ENCODE results near the gene DZIP1.

Gene DZIP1

GRCh38 chr13:95552208-95552538 is 92.3 kb downstream of the DZIP1 start:
- no peak for DNase-seq (ENCODE audit: low read depth in 2 of 2)

DNA sequence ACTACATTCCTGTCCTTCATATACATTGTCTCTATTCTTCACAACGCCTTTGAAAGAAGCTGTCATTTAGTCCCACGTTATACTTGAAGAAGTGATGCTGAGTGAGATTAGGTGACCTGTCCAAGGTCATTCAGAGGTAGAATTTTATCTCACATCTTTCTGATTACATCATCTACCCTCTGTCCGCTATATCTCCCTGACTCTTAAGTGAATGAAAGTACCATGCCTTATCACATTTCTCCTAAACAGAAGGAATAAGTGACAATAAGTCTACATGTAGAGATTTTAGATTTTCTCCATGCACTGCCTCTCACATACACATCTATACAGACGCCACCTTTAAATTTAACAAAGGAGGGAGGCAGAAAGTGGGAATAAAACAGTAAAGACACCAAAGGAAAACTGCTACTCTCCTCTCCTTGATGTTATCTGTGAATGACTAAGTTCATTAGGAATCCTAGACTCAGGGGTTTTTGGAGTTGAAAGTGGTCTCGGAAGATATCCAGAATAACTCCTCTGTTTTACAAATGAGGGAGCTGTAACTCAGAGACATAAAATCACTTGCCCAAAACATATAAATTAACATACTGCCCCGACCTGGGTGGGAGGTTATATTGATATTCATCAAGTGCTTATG is 96.9 kb downstream of the DZIP1 start:
- DNase-seq (ENCODE audit: low read depth in 2 of 2) = no peak

DNA sequence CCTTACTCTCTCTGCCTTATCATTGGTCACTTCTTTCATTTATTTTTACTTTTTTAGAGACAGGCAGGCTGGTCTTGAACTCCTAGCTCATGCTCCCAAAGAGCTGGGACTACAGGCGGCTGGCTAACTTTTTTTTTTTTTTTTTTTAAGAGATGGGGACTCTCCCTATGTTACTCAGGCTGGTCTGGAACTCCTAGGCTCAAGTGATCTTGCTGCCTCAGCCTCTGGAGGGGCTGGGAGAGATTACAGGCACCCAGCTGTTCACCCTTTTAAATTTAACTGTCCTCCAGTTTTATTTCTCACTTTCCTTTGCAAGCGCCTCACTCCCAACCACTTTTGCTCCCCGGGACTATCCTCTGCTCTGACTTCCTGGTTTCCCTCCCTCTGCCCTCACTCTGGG is 97.6 kb downstream of the DZIP1 start:
- no peak for DNase-seq (ENCODE audit: low read depth in 2 of 2)

- no peak for DNase-seq (ENCODE audit: low read depth in 2 of 2)
These were observed 100.2 kb downstream of the DZIP1 start for GRCh38 chr13:95544293-95544692.

- no peak for DNase-seq (ENCODE audit: low read depth in 2 of 2)
These were observed 102.5 kb downstream of the DZIP1 start for GRCh38 chr13:95541911-95542474.

DNA sequence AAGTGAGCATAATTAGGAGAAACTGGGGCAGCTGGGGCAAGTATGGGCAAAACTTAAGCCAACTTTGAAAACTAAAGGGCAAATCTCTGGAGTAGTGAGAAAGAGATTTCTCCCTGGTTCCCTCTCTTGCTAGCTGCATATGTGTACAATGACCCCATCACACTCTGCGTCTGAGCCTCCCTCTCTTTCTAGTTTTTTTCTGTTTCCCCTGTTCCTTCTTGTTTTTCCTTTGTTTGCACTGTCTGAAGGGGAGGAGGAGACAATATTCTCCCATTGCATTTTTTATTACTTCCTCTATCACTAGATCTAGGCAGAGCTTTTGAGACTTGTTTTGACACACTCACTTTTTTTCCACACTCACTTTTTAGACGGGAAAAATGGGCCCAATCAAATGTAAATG is 103.2 kb downstream of the DZIP1 start:
- DNase-seq (ENCODE audit: low read depth in 2 of 2) = no peak

GRCh38 chr13:95540888-95541287 is 103.6 kb downstream of the DZIP1 start:
- DNase-seq (ENCODE audit: low read depth in 2 of 2) = no peak

DNA sequence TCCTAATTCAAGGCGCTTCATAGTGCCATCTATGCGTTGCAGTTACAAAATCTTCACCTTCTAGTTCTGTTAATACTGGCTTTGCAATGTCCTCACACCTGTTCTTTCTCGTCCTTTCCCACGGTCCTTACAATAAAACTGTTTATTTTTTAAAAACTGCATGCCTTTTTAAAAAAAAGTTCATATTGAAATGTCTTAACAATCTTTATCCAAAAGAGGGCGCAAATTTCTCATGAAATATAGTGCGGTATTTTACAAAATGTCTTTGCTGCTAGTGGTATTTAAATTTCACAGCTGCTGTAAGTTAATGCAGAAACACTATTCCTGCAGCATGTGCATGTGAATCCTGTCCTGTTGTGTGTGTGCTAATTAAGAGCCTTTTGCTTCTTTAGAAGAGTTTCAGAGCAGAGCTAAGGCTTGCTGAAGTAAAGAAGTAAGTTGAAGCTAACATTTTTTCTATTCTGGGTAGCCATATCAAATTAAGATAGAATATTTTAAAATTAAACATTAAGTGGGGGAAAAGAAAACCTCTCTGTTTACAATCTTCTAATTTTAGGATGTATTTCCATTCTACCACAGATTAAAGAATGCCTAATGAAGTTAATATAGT is 107.8 kb downstream of the DZIP1 start:
- no peak for DNase-seq (ENCODE audit: low read depth in 2 of 2)

- no peak for DNase-seq (ENCODE audit: low read depth in 2 of 2)
These were observed 109.3 kb downstream of the DZIP1 start for GRCh38 chr13:95535243-95535642.

DNA sequence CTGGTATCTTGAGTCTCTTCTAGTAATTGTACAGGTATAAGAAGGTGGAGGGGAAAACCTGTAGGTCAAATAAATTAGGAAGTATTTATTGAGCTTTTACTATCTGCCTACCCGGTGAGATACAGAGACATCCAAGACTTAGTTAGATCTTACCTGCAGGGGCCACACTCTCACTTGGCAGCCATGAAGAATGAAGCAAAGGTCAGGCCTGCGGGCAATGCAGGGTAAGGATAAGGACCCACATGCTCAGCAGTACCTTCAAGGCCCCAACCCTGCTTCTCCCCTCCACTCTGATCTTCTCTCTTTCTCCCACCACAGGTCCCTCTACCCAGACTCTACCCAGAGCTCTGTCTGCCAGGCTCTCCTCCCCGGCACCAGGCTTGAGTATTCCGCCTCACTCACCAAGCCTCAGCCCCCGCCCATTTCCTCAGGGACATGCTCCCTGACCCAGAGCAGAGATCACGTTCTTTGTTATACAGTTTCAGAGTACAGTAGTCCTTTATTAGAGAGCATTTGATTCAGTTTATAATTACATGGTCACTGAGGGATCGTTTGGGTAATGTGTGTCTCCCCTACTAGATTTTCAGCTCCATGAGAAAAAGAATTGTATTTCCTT is 110.9 kb downstream of the DZIP1 start:
- DNase-seq (ENCODE audit: low read depth in 2 of 2) = no peak

GRCh38 chr13:95530178-95530577 is 114.3 kb downstream of the DZIP1 start:
- DNase-seq (ENCODE audit: low read depth in 2 of 2) = no peak

All from stimulated activated CD4-positive, alpha-beta T cell treated with anti-CD3 and anti-CD28 coated beads, Interleukin-1b, Interleukin-23, amount 100 ng/mL, for 4 hours (primary cell).